Tibial nerve (tissue), 4 donors: ENCODE data around the gene ZCCHC7.

Experiments used
- EP300 ChIP-seq, 2 donors: sonication (generic); formaldehyde crosslinking; IDR thresholded peaks; one replicate each; pipeline ENCODE4 v1.6.1; 2017; ENCODE audit warnings: antibody characterized with exemption in 2 of 2, mild to moderate bottlenecking in 1 of 2
- TF ChIP-seq, protein P1 (sequence below), 5 experiments: fragments of 200-600 bp in 3 of 5; fragments of 450-650 bp in 2 of 5; sonication (generic) in 3 of 5; IDR thresholded peaks; one replicate each; pipeline ENCODE4 v1.5.1; 2016 to 2019; ENCODE audit warnings: antibody characterized with exemption in 5 of 5, mild to moderate bottlenecking in 3 of 5, moderate library complexity in 2 of 5

DNA sequence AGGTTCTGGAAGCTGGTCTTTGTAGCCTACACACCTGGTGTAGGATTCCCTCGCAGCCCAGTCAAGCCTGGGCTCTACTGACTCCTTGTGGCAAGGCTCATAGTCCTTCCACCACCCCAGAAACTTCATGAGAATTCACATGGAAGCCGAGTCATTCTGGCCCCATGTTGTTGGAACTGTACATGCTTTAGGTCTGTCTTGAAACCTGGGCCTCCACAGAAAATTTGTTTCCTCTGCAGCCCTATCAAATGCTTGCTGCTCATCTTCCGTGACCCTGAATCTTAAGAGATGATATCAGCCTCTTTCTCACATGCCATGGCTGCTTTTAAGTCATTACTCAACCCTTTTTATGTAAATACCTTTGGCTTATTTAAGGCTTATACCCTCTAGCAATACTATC lies 188.8 kb downstream of the ZCCHC7 start:
- TF ChIP-seq EP300 (IDR thresholded peaks at IDR 0.05): no peak
- TF ChIP-seq, protein P1, sequence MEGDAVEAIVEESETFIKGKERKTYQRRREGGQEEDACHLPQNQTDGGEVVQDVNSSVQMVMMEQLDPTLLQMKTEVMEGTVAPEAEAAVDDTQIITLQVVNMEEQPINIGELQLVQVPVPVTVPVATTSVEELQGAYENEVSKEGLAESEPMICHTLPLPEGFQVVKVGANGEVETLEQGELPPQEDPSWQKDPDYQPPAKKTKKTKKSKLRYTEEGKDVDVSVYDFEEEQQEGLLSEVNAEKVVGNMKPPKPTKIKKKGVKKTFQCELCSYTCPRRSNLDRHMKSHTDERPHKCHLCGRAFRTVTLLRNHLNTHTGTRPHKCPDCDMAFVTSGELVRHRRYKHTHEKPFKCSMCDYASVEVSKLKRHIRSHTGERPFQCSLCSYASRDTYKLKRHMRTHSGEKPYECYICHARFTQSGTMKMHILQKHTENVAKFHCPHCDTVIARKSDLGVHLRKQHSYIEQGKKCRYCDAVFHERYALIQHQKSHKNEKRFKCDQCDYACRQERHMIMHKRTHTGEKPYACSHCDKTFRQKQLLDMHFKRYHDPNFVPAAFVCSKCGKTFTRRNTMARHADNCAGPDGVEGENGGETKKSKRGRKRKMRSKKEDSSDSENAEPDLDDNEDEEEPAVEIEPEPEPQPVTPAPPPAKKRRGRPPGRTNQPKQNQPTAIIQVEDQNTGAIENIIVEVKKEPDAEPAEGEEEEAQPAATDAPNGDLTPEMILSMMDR (IDR thresholded peaks at IDR 0.05): no peak
